ENCODE measurements around the gene EHMT1. TPM values are rescaled to one million over a fixed set of nuclear protein-coding genes. Genes with fewer than 3 reads are reported as not detected.

Gene EHMT1
- total and polyA plus RNA-seq, 2 experiments from 2014 or later = 46.0 to 47.7 TPM

DNA sequence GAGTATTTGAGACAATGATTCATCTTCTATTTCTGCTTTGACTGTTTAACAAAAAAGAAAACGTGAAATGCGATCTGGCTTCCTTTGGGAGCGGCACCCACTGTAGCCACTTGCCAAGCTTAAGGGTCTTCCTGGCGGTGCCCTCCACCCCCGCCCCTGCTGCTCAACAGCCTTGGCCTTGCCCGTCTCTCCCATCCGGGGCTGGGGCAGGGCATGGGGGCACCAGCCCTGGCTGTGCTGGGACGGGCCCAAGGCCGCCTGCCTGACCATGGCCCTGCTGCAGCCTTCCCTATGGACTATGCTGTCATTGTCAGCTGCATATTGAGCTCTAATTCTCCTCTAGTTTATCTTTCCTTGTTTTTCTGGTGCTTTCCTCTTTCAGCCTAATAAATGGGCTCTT lies 143.0 kb downstream of the EHMT1 start:
- H2AFZ ChIP-seq = no peak overlapping the region
- TF ChIP-seq EZH2 (IDR thresholded peaks at IDR 0.05; ENCODE audit: borderline replicate concordance) (no peak), EZH2phosphoT487 (IDR thresholded peaks at IDR 0.05; ENCODE audit: low read depth, severe bottlenecking, unreplicated experiment) (no peak)
- TF ChIP-seq, protein P1, sequence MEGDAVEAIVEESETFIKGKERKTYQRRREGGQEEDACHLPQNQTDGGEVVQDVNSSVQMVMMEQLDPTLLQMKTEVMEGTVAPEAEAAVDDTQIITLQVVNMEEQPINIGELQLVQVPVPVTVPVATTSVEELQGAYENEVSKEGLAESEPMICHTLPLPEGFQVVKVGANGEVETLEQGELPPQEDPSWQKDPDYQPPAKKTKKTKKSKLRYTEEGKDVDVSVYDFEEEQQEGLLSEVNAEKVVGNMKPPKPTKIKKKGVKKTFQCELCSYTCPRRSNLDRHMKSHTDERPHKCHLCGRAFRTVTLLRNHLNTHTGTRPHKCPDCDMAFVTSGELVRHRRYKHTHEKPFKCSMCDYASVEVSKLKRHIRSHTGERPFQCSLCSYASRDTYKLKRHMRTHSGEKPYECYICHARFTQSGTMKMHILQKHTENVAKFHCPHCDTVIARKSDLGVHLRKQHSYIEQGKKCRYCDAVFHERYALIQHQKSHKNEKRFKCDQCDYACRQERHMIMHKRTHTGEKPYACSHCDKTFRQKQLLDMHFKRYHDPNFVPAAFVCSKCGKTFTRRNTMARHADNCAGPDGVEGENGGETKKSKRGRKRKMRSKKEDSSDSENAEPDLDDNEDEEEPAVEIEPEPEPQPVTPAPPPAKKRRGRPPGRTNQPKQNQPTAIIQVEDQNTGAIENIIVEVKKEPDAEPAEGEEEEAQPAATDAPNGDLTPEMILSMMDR (IDR thresholded peaks at IDR 0.05; ENCODE audit: poor library complexity) = no peak
- H3K36me3 ChIP-seq (replicated peaks; ENCODE audit: insufficient read depth, low read depth) = peaks cover 4% of the 10 kb centered on the region
- H3K27ac ChIP-seq = no peak overlapping the region
- H3K4me1 ChIP-seq (ENCODE audit: insufficient read depth) = no peaks in the 10 kb centered on the region
- DNase-seq (ENCODE audit: low spot score) = no peak
- H3K27me3 ChIP-seq = no peaks in the 10 kb centered on the region
- WGBS (ENCODE audit: low lambda C conversion rate, missing lambda C conversion rate) = 96% methylated on average over 9 of the region's 9 CpGs
- H4K20me1 ChIP-seq (ENCODE audit: insufficient read depth, poor library complexity, severe bottlenecking) = no peaks in the 10 kb centered on the region
- H3K9me3 ChIP-seq (ENCODE audit: low read depth) = no peaks in the 10 kb centered on the region
- no peaks in the 10 kb centered on the region for H3K79me2 ChIP-seq
- no peaks in the 10 kb centered on the region for H3K9me2 ChIP-seq (replicated peaks; ENCODE audit: insufficient read depth)
- no peak overlapping the region for H3K4me3 ChIP-seq
- no peak overlapping the region for H3K4me2 ChIP-seq

DNA sequence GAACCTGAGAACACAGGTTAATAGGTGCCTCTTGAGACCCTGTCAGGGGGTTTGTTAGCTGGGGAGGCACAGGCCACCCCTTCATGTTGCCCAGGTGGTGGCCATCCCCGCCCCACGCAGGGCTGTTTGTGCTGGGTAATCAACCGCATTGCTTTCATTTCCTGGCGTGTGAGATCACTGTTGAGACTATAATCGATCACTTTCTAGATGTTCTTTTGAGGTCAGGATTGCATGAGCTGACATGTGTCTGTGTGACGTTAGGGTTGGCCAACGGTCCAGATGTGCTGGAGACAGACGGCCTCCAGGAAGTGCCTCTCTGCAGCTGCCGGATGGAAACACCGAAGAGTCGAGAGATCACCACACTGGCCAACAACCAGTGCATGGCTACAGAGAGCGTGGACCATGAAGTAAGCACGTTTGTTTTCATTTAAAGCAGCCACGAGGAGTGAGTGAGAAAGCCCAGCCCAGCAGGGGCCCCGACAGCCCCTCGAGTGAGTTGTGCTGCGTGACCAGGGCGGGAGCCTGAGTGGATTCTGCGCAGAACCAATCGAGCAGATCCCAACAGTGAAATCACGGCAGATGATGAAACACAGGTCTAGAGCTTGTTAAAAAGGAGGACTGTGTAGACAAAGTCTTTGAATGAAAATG lies 143.7 kb downstream of the EHMT1 start:
- TF ChIP-seq EZH2 (IDR thresholded peaks at IDR 0.05; ENCODE audit: borderline replicate concordance) (no peak), EZH2phosphoT487 (IDR thresholded peaks at IDR 0.05; ENCODE audit: low read depth, severe bottlenecking, unreplicated experiment) (no peak)
- TF ChIP-seq, protein P1 (IDR thresholded peaks at IDR 0.05; ENCODE audit: poor library complexity) = no peak
- H3K9me3 ChIP-seq (ENCODE audit: low read depth) = no peaks in the 10 kb centered on the region
- DNase-seq (ENCODE audit: low spot score) = no peak
- 96% methylated on average over 21 of the region's 21 CpGs for WGBS (ENCODE audit: low lambda C conversion rate, missing lambda C conversion rate)
- H4K20me1 ChIP-seq (ENCODE audit: insufficient read depth, poor library complexity, severe bottlenecking) = no peaks in the 10 kb centered on the region
- no peaks in the 10 kb centered on the region for H3K79me2 ChIP-seq
- H3K4me3 ChIP-seq = no peak overlapping the region
- H2AFZ ChIP-seq = no peak overlapping the region
- H3K36me3 ChIP-seq (replicated peaks; ENCODE audit: insufficient read depth, low read depth) = peaks cover 4% of the 10 kb centered on the region
- H3K4me2 ChIP-seq = no peak overlapping the region
- no peaks in the 10 kb centered on the region for H3K27me3 ChIP-seq
- H3K4me1 ChIP-seq (ENCODE audit: insufficient read depth) = no peaks in the 10 kb centered on the region
- no peak overlapping the region for H3K27ac ChIP-seq
- no peaks in the 10 kb centered on the region for H3K9me2 ChIP-seq (replicated peaks; ENCODE audit: insufficient read depth)

DNA sequence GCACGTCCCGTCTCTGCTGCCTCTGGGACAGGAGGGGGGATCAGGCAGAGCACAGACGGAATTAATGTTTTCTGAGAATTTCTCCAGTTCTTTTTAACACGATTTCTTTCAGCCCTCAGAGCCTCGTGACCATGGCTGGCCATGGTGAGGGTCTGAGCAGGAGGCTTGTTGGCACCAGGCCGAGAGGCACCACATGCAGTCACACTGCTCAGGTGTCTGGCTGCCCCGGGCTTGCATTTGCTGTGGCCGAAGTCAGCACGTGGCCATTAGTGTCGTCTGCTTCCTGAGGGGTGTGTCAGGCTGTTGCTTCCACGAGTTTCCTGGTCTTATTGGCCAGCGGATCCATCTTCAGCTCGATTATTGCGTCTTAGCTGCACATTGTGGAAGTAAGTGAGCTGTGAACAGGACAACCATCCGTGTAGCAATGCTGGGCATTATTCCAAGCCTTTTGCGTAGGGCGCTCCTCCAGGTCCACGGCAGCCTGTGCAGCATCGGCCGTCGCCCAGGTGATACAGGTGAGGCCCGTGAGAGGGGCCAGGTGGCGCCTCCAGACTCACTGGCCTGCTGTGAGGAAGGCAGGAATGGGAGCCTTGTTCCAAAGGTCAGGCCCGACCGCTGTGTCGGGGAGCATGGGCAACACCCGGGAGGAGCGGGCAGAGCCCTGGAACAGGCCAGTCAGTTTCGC lies 144.6 kb downstream of the EHMT1 start:
- no peaks in the 10 kb centered on the region for H3K9me2 ChIP-seq (replicated peaks; ENCODE audit: insufficient read depth)
- no peaks in the 10 kb centered on the region for H3K27me3 ChIP-seq
- peaks cover 4% of the 10 kb centered on the region for H3K36me3 ChIP-seq (replicated peaks; ENCODE audit: insufficient read depth, low read depth)
- TF ChIP-seq EZH2 (IDR thresholded peaks at IDR 0.05; ENCODE audit: borderline replicate concordance) (no peak), EZH2phosphoT487 (IDR thresholded peaks at IDR 0.05; ENCODE audit: low read depth, severe bottlenecking, unreplicated experiment) (no peak)
- TF ChIP-seq, protein P1 (IDR thresholded peaks at IDR 0.05; ENCODE audit: poor library complexity) = no peak
- no peaks in the 10 kb centered on the region for H3K79me2 ChIP-seq
- H3K27ac ChIP-seq = no peak overlapping the region
- DNase-seq (ENCODE audit: low spot score) = no peak
- no peak overlapping the region for H2AFZ ChIP-seq
- no peak overlapping the region for H3K4me2 ChIP-seq
- H3K4me1 ChIP-seq (ENCODE audit: insufficient read depth) = no peaks in the 10 kb centered on the region
- H4K20me1 ChIP-seq (ENCODE audit: insufficient read depth, poor library complexity, severe bottlenecking) = no peaks in the 10 kb centered on the region
- WGBS (ENCODE audit: low lambda C conversion rate, missing lambda C conversion rate) = 96% methylated on average over 29 of the region's 29 CpGs
- no peak overlapping the region for H3K4me3 ChIP-seq
- no peaks in the 10 kb centered on the region for H3K9me3 ChIP-seq (ENCODE audit: low read depth)
